Suprapubic skin (tissue), 4 donors: Measurements from ENCODE around the gene ATXN1L.
"Not testable (repeated sequence)": the region's sequence is repeated elsewhere in the genome, so short reads cannot be mapped to it uniquely, and the experiment has no call there.

Source experiments
- CTCF ChIP-seq, 2 donors: fragments of 200-600 bp in 1 of 2; fragments of 450-650 bp in 1 of 2; sonication (generic) in 1 of 2; IDR thresholded peaks; one replicate each; pipeline ENCODE4 v1.5.1; 2016 to 2019; ENCODE audit warnings: antibody characterized with exemption in 2 of 2, mild to moderate bottlenecking in 1 of 2, moderate library complexity in 1 of 2
- EP300 ChIP-seq: sonication (generic); formaldehyde crosslinking; IDR thresholded peaks from one replicate; pipeline ENCODE4 v1.6.1; 2017; ENCODE audit warnings: antibody characterized with exemption
- POLR2A ChIP-seq, 2 donors: fragments of 450-650 bp; IDR thresholded peaks; one replicate each; pipeline ENCODE4 v1.6.1; 2017; ENCODE audit warnings: antibody characterized with exemption in 2 of 2, mild to moderate bottlenecking in 2 of 2, moderate library complexity in 2 of 2
- POLR2AphosphoS5 ChIP-seq, 3 donors: sonication (generic); formaldehyde crosslinking; IDR thresholded peaks; one replicate each; pipeline ENCODE4 v1.6.1; 2017; ENCODE audit warnings: antibody characterized with exemption in 3 of 3

- TF ChIP-seq CTCF (IDR thresholded peaks at IDR 0.05); POLR2AphosphoS5 (IDR thresholded peaks at IDR 0.05); EP300; POLR2A (IDR thresholded peaks at IDR 0.05): not testable (repeated sequence)
Observed at GRCh38 chr16:71817155-71817500, 28.6 kb upstream of the ATXN1L start.
